ENCODE results near the gene RFLNA. TPM values are rescaled to one million over a fixed set of nuclear protein-coding genes. Genes with fewer than 3 reads are reported as not detected.
A peak's percentile ranks its signal among the peaks of the same experiment; 100 is the strongest.

RFLNA gene
- total and polyA plus RNA-seq, 2 of the 13 experiments (the other 11 are each of a cell fraction or from before 2014, with no cell fraction given), result not detected

DNA sequence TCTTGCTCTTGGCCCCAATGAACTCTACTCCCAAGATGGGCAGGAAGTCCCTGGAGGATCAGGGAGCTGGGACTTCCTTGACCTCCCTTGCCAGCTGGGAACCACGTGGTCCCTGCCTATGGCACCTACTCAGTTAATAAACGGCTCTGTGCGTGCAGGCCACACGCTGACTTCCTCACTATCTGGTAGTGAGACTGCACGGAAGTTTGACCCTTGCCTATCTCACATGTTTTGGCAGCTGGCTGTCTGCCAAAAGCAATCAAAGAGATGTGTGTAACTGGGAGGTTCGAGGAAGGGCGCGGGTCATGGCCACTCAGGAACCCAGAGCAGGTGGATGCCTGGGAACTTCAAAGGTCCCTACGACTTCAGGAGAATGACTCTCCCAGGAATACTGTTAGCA lies 57.9 kb downstream of the RFLNA start (continued):
- TF ChIP-seq, protein P1, sequence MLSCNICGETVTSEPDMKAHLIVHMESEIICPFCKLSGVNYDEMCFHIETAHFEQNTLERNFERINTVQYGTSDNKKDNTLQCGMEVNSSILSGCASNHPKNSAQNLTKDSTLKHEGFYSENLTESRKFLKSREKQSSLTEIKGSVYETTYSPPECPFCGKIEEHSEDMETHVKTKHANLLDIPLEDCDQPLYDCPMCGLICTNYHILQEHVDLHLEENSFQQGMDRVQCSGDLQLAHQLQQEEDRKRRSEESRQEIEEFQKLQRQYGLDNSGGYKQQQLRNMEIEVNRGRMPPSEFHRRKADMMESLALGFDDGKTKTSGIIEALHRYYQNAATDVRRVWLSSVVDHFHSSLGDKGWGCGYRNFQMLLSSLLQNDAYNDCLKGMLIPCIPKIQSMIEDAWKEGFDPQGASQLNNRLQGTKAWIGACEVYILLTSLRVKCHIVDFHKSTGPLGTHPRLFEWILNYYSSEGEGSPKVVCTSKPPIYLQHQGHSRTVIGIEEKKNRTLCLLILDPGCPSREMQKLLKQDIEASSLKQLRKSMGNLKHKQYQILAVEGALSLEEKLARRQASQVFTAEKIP (CRISPR knock-in tag; IDR thresholded peaks at IDR 0.05; ENCODE audit: borderline replicate concordance), result no peak
- TF ChIP-seq PHF20 (CRISPR knock-in tag; IDR thresholded peaks at IDR 0.05), result no peak
- TF ChIP-seq ZNF44 (CRISPR knock-in tag; IDR thresholded peaks at IDR 0.05), result no peak
- no peak for TF ChIP-seq HNRNPUL1 (IDR thresholded peaks at IDR 0.05; ENCODE audit: low read depth, low read length)
- TF ChIP-seq HDAC6 (IDR thresholded peaks at IDR 0.05; ENCODE audit: low read depth, low read length), result no peak
- TF ChIP-seq, protein P2, sequence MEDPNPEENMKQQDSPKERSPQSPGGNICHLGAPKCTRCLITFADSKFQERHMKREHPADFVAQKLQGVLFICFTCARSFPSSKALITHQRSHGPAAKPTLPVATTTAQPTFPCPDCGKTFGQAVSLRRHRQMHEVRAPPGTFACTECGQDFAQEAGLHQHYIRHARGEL (CRISPR knock-in tag; IDR thresholded peaks at IDR 0.05), result no peak
- TF ChIP-seq ZNF569 (CRISPR knock-in tag; IDR thresholded peaks at IDR 0.05; ENCODE audit: borderline replicate concordance), result no peak
- no peak for TF ChIP-seq SIX4 (CRISPR knock-in tag; IDR thresholded peaks at IDR 0.05)
- TF ChIP-seq ZFP90 (CRISPR knock-in tag; IDR thresholded peaks at IDR 0.05; ENCODE audit: borderline replicate concordance), result no peak
- TF ChIP-seq CENPX (CRISPR knock-in tag; IDR thresholded peaks at IDR 0.05), result no peak
- TF ChIP-seq, protein P3, sequence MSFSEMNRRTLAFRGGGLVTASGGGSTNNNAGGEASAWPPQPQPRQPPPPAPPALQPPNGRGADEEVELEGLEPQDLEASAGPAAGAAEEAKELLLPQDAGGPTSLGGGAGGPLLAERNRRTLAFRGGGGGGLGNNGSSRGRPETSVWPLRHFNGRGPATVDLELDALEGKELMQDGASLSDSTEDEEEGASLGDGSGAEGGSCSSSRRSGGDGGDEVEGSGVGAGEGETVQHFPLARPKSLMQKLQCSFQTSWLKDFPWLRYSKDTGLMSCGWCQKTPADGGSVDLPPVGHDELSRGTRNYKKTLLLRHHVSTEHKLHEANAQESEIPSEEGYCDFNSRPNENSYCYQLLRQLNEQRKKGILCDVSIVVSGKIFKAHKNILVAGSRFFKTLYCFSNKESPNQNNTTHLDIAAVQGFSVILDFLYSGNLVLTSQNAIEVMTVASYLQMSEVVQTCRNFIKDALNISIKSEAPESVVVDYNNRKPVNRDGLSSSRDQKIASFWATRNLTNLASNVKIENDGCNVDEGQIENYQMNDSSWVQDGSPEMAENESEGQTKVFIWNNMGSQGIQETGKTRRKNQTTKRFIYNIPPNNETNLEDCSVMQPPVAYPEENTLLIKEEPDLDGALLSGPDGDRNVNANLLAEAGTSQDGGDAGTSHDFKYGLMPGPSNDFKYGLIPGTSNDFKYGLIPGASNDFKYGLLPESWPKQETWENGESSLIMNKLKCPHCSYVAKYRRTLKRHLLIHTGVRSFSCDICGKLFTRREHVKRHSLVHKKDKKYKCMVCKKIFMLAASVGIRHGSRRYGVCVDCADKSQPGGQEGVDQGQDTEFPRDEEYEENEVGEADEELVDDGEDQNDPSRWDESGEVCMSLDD (CRISPR knock-in tag; IDR thresholded peaks at IDR 0.05; ENCODE audit: borderline replicate concordance), result peak; percentile 93
- TF ChIP-seq, protein P4, sequence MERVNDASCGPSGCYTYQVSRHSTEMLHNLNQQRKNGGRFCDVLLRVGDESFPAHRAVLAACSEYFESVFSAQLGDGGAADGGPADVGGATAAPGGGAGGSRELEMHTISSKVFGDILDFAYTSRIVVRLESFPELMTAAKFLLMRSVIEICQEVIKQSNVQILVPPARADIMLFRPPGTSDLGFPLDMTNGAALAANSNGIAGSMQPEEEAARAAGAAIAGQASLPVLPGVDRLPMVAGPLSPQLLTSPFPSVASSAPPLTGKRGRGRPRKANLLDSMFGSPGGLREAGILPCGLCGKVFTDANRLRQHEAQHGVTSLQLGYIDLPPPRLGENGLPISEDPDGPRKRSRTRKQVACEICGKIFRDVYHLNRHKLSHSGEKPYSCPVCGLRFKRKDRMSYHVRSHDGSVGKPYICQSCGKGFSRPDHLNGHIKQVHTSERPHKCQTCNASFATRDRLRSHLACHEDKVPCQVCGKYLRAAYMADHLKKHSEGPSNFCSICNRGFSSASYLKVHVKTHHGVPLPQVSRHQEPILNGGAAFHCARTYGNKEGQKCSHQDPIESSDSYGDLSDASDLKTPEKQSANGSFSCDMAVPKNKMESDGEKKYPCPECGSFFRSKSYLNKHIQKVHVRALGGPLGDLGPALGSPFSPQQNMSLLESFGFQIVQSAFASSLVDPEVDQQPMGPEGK (CRISPR knock-in tag; IDR thresholded peaks at IDR 0.05), result peak; percentile 24; the same call in 1 of the 2 replicates
- TF ChIP-seq, protein P5, sequence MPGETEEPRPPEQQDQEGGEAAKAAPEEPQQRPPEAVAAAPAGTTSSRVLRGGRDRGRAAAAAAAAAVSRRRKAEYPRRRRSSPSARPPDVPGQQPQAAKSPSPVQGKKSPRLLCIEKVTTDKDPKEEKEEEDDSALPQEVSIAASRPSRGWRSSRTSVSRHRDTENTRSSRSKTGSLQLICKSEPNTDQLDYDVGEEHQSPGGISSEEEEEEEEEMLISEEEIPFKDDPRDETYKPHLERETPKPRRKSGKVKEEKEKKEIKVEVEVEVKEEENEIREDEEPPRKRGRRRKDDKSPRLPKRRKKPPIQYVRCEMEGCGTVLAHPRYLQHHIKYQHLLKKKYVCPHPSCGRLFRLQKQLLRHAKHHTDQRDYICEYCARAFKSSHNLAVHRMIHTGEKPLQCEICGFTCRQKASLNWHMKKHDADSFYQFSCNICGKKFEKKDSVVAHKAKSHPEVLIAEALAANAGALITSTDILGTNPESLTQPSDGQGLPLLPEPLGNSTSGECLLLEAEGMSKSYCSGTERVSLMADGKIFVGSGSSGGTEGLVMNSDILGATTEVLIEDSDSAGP (CRISPR knock-in tag; IDR thresholded peaks at IDR 0.05; ENCODE audit: borderline replicate concordance), result peak; percentile 85
- TF ChIP-seq, protein P6, sequence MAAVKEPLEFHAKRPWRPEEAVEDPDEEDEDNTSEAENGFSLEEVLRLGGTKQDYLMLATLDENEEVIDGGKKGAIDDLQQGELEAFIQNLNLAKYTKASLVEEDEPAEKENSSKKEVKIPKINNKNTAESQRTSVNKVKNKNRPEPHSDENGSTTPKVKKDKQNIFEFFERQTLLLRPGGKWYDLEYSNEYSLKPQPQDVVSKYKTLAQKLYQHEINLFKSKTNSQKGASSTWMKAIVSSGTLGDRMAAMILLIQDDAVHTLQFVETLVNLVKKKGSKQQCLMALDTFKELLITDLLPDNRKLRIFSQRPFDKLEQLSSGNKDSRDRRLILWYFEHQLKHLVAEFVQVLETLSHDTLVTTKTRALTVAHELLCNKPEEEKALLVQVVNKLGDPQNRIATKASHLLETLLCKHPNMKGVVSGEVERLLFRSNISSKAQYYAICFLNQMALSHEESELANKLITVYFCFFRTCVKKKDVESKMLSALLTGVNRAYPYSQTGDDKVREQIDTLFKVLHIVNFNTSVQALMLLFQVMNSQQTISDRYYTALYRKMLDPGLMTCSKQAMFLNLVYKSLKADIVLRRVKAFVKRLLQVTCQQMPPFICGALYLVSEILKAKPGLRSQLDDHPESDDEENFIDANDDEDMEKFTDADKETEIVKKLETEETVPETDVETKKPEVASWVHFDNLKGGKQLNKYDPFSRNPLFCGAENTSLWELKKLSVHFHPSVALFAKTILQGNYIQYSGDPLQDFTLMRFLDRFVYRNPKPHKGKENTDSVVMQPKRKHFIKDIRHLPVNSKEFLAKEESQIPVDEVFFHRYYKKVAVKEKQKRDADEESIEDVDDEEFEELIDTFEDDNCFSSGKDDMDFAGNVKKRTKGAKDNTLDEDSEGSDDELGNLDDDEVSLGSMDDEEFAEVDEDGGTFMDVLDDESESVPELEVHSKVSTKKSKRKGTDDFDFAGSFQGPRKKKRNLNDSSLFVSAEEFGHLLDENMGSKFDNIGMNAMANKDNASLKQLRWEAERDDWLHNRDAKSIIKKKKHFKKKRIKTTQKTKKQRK (IDR thresholded peaks at IDR 0.05; ENCODE audit: low read length), result no peak
- TF ChIP-seq SRF (IDR thresholded peaks at IDR 0.05; ENCODE audit: low read depth, low read length), result no peak
- TF ChIP-seq ASH2L (IDR thresholded peaks at IDR 0.05; ENCODE audit: insufficient read length, low read depth, low read length), result peak; percentile 50
